ENCODE measurements around the gene FLAD1. TPM values are rescaled to one million over a fixed set of nuclear protein-coding genes. Genes with fewer than 3 reads are reported as not detected.

FLAD1 gene
- total RNA-seq, 1 donor from 2014 or later: 28.7 TPM

DNA sequence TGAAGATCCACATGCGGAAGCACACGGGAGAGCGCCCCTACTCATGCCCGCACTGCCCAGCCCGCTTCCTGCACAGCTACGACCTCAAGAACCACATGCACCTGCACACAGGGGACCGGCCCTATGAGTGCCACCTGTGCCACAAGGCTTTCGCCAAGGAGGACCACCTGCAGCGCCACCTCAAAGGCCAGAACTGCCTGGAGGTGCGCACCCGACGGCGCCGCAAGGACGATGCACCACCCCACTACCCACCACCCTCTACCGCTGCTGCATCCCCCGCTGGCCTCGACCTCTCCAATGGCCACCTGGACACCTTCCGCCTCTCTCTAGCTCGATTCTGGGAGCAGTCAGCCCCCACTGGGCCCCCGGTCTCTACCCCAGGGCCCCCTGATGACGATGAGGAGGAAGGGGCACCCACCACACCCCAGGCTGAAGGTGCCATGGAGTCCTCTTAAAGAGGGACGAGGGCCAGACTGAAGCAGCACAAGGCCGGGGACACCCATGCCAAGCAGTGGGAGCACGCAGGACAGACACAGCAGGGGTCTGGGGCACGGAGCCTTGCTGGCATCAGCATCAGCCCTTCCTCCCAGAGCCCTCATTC, 33.2 kb downstream of the FLAD1 start:
- no peak for DNase-seq (ENCODE audit: low spot score)
- no peaks in the 10 kb centered on the region for H3K27me3 Mint-ChIP-seq (ENCODE audit: low read depth)
- TF ChIP-seq, protein P1, sequence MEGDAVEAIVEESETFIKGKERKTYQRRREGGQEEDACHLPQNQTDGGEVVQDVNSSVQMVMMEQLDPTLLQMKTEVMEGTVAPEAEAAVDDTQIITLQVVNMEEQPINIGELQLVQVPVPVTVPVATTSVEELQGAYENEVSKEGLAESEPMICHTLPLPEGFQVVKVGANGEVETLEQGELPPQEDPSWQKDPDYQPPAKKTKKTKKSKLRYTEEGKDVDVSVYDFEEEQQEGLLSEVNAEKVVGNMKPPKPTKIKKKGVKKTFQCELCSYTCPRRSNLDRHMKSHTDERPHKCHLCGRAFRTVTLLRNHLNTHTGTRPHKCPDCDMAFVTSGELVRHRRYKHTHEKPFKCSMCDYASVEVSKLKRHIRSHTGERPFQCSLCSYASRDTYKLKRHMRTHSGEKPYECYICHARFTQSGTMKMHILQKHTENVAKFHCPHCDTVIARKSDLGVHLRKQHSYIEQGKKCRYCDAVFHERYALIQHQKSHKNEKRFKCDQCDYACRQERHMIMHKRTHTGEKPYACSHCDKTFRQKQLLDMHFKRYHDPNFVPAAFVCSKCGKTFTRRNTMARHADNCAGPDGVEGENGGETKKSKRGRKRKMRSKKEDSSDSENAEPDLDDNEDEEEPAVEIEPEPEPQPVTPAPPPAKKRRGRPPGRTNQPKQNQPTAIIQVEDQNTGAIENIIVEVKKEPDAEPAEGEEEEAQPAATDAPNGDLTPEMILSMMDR (IDR thresholded peaks at IDR 0.05): no peak
- H3K9me3 Mint-ChIP-seq (ENCODE audit: low read depth): no peaks in the 10 kb centered on the region
- peak overlapping the region; percentile 22 for H3K27ac Mint-ChIP-seq (ENCODE audit: unreplicated experiment)
- peaks cover 3% of the 10 kb centered on the region for H3K36me3 Mint-ChIP-seq (ENCODE audit: low read depth)
- no peak overlapping the region for H3K4me3 Mint-ChIP-seq (ENCODE audit: unreplicated experiment)
- peaks cover 15% of the 10 kb centered on the region for H3K4me1 Mint-ChIP-seq (ENCODE audit: low read depth)

DNA sequence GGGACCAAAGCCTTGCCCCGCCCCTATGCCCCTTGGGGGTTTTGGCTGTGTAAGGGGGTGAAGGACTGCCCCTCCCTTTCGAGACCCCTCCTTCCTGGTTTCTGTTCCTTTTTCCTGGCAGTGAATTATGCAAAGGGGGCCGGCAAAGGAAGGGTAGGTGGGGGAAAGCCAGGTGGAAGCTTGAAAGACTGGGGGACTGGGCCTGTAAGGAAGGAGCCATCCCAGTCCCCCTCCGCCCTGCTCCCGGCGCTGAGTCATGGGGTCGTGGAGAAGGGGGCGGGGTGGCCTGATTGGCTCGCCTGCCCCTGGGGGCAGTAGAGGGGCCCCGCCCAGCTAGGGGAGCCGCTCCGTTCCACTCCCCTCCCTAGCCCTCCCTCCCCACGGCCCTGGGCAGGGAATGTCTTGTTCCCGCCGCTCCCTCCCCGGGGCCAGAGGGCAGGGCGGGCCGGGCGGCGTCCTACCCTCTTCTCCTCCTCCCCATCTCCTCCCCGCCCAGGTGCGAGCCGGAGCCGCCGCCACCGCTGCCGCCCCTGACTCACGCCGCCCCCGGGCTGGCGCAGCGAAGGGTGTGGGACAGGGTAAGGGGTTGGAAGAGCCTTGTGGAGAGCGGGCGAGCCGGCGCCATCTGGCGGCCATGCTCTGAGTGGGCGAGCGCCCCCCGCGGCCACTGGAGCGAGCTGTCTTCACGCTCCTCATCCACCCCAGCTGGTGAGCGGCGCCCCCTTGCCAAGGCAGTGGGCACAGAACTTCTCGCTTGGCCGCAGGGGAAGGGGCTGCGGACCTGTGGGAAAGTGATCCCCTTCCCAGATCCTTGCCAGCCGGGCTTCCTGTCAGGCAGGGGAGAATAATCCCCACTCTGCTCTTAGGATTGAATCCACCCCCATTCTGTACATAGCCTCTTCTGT, 34.1 kb downstream of the FLAD1 start:
- Mint-ChIP-seq H3K27me3 (ENCODE audit: low read depth) (no peaks in the 10 kb centered on the region), H3K4me3 (ENCODE audit: unreplicated experiment) (peak overlapping the region; percentile 56), H3K36me3 (ENCODE audit: low read depth) (peaks cover 3% of the 10 kb centered on the region), H3K9me3 (ENCODE audit: low read depth) (no peaks in the 10 kb centered on the region), H3K27ac (ENCODE audit: unreplicated experiment) (peak overlapping the region; percentile 69), H3K4me1 (ENCODE audit: low read depth) (peaks cover 18% of the 10 kb centered on the region)
- TF ChIP-seq, protein P1 (IDR thresholded peaks at IDR 0.05): peak; percentile 100
- DNase-seq (ENCODE audit: low spot score): no peak

DNA sequence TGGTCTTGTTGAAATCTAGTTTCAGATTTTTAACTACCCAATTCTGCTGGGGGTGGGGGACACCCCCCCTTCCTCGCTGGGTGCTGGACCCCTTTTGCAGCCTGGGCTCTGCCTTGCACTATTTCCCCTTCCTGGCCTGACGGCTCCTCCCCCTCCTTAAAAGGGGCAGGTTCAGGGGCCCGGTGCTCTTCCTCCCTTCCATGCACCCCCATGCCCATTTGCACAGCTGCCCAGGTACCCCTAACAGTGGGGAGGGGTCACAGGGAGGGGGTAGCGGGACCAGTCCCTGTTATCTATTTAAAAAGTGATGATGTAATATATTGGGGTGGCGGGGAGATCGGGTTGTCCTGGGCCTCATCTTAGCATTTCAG, 34.8 kb downstream of the FLAD1 start:
- TF ChIP-seq, protein P1 (IDR thresholded peaks at IDR 0.05): peak; percentile 43
- Mint-ChIP-seq H3K4me3 (ENCODE audit: unreplicated experiment) (peak overlapping the region; percentile 56), H3K4me1 (ENCODE audit: low read depth) (peaks cover 19% of the 10 kb centered on the region), H3K27me3 (ENCODE audit: low read depth) (no peaks in the 10 kb centered on the region), H3K27ac (ENCODE audit: unreplicated experiment) (peak overlapping the region; percentile 36), H3K9me3 (ENCODE audit: low read depth) (no peaks in the 10 kb centered on the region), H3K36me3 (ENCODE audit: low read depth) (peaks cover 3% of the 10 kb centered on the region)
- DNase-seq (ENCODE audit: low spot score): no peak

DNA sequence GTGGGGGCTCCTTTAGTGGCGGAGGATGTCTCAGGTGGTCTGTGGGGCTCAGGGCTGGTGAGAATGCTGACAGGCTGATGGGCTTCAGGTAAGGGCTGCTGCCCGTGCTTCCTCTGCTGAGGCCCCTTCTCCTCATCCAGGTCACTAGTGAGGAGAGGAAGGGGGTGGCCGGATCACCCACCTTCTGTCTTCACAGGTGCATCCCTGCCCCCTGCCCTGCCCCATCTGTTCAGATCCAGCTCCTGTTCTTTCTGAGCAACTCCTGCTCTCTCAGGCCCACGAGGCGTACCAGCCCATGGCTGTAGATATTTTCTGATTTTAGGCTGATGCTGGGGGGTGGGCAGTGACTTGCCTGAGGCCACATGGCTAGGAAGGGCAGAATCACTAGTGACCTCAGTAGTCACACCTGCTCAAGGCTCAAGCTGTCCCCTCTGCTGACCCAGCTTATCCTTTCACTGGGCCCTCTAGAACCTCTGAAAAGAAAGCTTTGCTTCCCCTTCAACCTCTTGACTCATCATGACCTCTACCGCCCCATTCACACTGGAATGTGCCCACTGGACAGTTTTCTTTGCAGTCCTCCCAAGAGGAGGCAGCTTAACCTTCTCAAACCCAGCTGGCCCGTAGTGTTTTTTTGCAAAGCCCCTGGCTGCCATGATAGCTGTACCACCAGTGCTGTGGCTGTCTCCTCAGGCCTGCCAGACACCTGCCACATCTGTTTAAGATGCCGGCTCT, 35.6 kb downstream of the FLAD1 start:
- Mint-ChIP-seq H3K9me3 (ENCODE audit: low read depth) (no peaks in the 10 kb centered on the region), H3K36me3 (ENCODE audit: low read depth) (peaks cover 3% of the 10 kb centered on the region), H3K27ac (ENCODE audit: unreplicated experiment) (no peak overlapping the region), H3K4me3 (ENCODE audit: unreplicated experiment) (no peak overlapping the region), H3K27me3 (ENCODE audit: low read depth) (no peaks in the 10 kb centered on the region), H3K4me1 (ENCODE audit: low read depth) (peaks cover 19% of the 10 kb centered on the region)
- TF ChIP-seq, protein P1 (IDR thresholded peaks at IDR 0.05): no peak
- DNase-seq (ENCODE audit: low spot score): no peak
